ENCODE measurements around the gene OR9Q1.

OR9Q1 gene

GRCh38 chr11:58133309-58134076 lies 109.8 kb downstream of the OR9Q1 start:
- Histone ChIP-seq H3K27me3 (ENCODE audit: control insufficient read depth, insufficient read depth, low read length) (no peaks in the 10 kb centered on the region), H3K4me1 (ENCODE audit: control insufficient read depth, insufficient read depth, low read length) (peaks cover 4% of the 10 kb centered on the region; the same call in 1 of the 2 replicates), H3K4me3 (ENCODE audit: low read depth, low read length) (no peak overlapping the region), H3K36me3 (ENCODE audit: control insufficient read depth, insufficient read depth, low read length) (no peaks in the 10 kb centered on the region), H3K9ac (ENCODE audit: low read length) (no peak overlapping the region), H3K27ac (ENCODE audit: low read depth, low read length) (no peak overlapping the region), H3K9me3 (ENCODE audit: control insufficient read depth, insufficient read depth, low read depth, low read length) (no peaks in the 10 kb centered on the region)

DNA sequence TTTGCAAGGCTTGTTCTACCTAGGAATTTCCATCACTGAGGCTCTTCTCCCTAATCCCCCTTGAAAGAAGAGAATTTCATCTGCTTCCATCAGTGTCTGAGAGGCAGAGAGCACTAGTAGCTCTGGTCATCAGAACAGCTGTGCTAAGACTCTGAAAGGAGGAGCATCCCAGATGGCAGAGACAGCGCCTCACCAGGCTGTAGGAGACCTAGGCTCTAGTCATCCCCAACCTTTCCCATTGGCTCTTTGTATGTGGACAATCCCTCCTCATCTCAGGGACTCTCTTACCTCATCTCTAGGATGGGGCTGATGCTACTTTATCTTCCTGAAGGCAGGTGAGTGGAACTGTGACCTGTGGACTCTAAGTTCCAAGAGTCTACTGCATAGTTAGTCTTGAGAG lies 110.5 kb downstream of the OR9Q1 start:
- Histone ChIP-seq H3K27ac (ENCODE audit: low read depth, low read length) (no peak overlapping the region), H3K9me3 (ENCODE audit: control insufficient read depth, insufficient read depth, low read depth, low read length) (no peaks in the 10 kb centered on the region), H3K4me1 (ENCODE audit: control insufficient read depth, insufficient read depth, low read length) (peaks cover 4% of the 10 kb centered on the region; the same call in 1 of the 2 replicates), H3K36me3 (ENCODE audit: control insufficient read depth, insufficient read depth, low read length) (no peaks in the 10 kb centered on the region), H3K9ac (ENCODE audit: low read length) (no peak overlapping the region), H3K4me3 (ENCODE audit: low read depth, low read length) (no peak overlapping the region), H3K27me3 (ENCODE audit: control insufficient read depth, insufficient read depth, low read length) (no peaks in the 10 kb centered on the region)

DNA sequence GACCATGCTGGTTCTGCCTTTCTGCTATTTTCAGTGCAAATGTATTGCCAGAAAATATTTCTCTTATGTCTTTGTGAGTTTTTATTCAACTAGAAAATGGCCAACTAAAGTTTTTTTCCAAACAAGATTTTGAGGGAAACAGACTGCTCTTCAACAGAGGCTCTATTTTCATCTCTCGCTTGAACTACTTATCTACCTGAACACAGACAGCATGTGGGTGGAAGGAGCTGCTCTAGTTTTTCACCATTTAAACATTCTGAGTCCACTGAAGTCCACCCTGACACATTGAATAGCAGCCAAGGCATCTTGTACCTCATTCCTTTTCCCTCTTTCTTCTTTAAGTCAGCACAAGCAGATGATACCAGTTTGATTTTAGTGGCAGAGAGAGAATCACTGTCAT lies 111.5 kb downstream of the OR9Q1 start:
- Histone ChIP-seq H3K27me3 (ENCODE audit: control insufficient read depth, insufficient read depth, low read length) (no peaks in the 10 kb centered on the region), H3K36me3 (ENCODE audit: control insufficient read depth, insufficient read depth, low read length) (no peaks in the 10 kb centered on the region), H3K4me3 (ENCODE audit: low read depth, low read length) (no peak overlapping the region), H3K4me1 (ENCODE audit: control insufficient read depth, insufficient read depth, low read length) (peaks cover 4% of the 10 kb centered on the region; the same call in 1 of the 2 replicates), H3K9ac (ENCODE audit: low read length) (no peak overlapping the region), H3K27ac (ENCODE audit: low read depth, low read length) (no peak overlapping the region), H3K9me3 (ENCODE audit: control insufficient read depth, insufficient read depth, low read depth, low read length) (no peaks in the 10 kb centered on the region)

- Histone ChIP-seq H3K4me3 (ENCODE audit: low read depth, low read length) (no peak overlapping the region), H3K27me3 (ENCODE audit: control insufficient read depth, insufficient read depth, low read length) (no peaks in the 10 kb centered on the region), H3K4me1 (ENCODE audit: control insufficient read depth, insufficient read depth, low read length) (no peaks in the 10 kb centered on the region), H3K27ac (ENCODE audit: low read depth, low read length) (no peak overlapping the region), H3K36me3 (ENCODE audit: control insufficient read depth, insufficient read depth, low read length) (no peaks in the 10 kb centered on the region), H3K9me3 (ENCODE audit: control insufficient read depth, insufficient read depth, low read depth, low read length) (no peaks in the 10 kb centered on the region), H3K9ac (ENCODE audit: low read length) (no peak overlapping the region)
Observed at GRCh38 chr11:58142761-58143160, 119.1 kb downstream of the OR9Q1 start.

GRCh38 chr11:58152781-58153180 lies 129.1 kb downstream of the OR9Q1 start:
- Histone ChIP-seq H3K36me3 (ENCODE audit: control insufficient read depth, insufficient read depth, low read length) (no peaks in the 10 kb centered on the region), H3K27me3 (ENCODE audit: control insufficient read depth, insufficient read depth, low read length) (no peaks in the 10 kb centered on the region), H3K9me3 (ENCODE audit: control insufficient read depth, insufficient read depth, low read depth, low read length) (peaks cover 3% of the 10 kb centered on the region; the same call in 1 of the 2 replicates), H3K27ac (ENCODE audit: low read depth, low read length) (no peak overlapping the region), H3K4me1 (ENCODE audit: control insufficient read depth, insufficient read depth, low read length) (no peaks in the 10 kb centered on the region), H3K4me3 (ENCODE audit: low read depth, low read length) (no peak overlapping the region), H3K9ac (ENCODE audit: low read length) (no peak overlapping the region)

DNA sequence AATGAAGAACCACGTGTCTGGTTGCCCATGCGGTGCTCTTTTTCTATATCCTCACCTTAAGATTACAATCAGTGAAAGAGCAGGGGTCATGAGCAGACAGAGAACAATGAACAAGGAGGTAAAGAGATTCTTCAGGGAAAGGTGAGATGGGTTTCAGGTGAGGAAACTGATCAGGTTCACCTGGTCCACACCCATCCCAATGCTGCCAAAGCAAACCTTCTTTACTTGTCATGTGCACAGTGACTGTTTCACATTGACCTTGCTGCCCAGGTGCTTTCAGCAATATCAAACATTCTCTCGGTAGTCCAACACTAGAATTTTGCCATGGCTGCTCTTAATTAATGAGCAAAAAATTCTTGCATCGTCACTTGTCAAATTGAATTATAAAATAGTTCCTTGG lies 140.7 kb downstream of the OR9Q1 start:
- no peak overlapping the region for H3K4me3 ChIP-seq (ENCODE audit: low read depth, low read length)
- no peaks in the 10 kb centered on the region for H3K4me1 ChIP-seq (ENCODE audit: control insufficient read depth, insufficient read depth, low read length)
- H3K36me3 ChIP-seq (ENCODE audit: control insufficient read depth, insufficient read depth, low read length), result no peaks in the 10 kb centered on the region
- H3K9me3 ChIP-seq (ENCODE audit: control insufficient read depth, insufficient read depth, low read depth, low read length), result no peaks in the 10 kb centered on the region
- no peaks in the 10 kb centered on the region for H3K27me3 ChIP-seq (ENCODE audit: control insufficient read depth, insufficient read depth, low read length)
- H3K9ac ChIP-seq (ENCODE audit: low read length), result no peak overlapping the region
- no peak overlapping the region for H3K27ac ChIP-seq (ENCODE audit: low read depth, low read length)

- Histone ChIP-seq H3K9me3 (ENCODE audit: control insufficient read depth, insufficient read depth, low read depth, low read length) (no peaks in the 10 kb centered on the region), H3K4me1 (ENCODE audit: control insufficient read depth, insufficient read depth, low read length) (no peaks in the 10 kb centered on the region), H3K27me3 (ENCODE audit: control insufficient read depth, insufficient read depth, low read length) (no peaks in the 10 kb centered on the region), H3K27ac (ENCODE audit: low read depth, low read length) (no peak overlapping the region), H3K4me3 (ENCODE audit: low read depth, low read length) (no peak overlapping the region), H3K36me3 (ENCODE audit: control insufficient read depth, insufficient read depth, low read length) (no peaks in the 10 kb centered on the region), H3K9ac (ENCODE audit: low read length) (no peak overlapping the region)
Observed at GRCh38 chr11:58164990-58165389, 141.3 kb downstream of the OR9Q1 start.

GRCh38 chr11:58165504-58166106 lies 141.9 kb downstream of the OR9Q1 start:
- H3K9ac ChIP-seq (ENCODE audit: low read length), result no peak overlapping the region
- H3K9me3 ChIP-seq (ENCODE audit: control insufficient read depth, insufficient read depth, low read depth, low read length), result no peaks in the 10 kb centered on the region
- no peak overlapping the region for H3K4me3 ChIP-seq (ENCODE audit: low read depth, low read length)
- H3K4me1 ChIP-seq (ENCODE audit: control insufficient read depth, insufficient read depth, low read length), result no peaks in the 10 kb centered on the region
- no peak overlapping the region for H3K27ac ChIP-seq (ENCODE audit: low read depth, low read length)
- no peaks in the 10 kb centered on the region for H3K27me3 ChIP-seq (ENCODE audit: control insufficient read depth, insufficient read depth, low read length)
- H3K36me3 ChIP-seq (ENCODE audit: control insufficient read depth, insufficient read depth, low read length), result no peaks in the 10 kb centered on the region

DNA sequence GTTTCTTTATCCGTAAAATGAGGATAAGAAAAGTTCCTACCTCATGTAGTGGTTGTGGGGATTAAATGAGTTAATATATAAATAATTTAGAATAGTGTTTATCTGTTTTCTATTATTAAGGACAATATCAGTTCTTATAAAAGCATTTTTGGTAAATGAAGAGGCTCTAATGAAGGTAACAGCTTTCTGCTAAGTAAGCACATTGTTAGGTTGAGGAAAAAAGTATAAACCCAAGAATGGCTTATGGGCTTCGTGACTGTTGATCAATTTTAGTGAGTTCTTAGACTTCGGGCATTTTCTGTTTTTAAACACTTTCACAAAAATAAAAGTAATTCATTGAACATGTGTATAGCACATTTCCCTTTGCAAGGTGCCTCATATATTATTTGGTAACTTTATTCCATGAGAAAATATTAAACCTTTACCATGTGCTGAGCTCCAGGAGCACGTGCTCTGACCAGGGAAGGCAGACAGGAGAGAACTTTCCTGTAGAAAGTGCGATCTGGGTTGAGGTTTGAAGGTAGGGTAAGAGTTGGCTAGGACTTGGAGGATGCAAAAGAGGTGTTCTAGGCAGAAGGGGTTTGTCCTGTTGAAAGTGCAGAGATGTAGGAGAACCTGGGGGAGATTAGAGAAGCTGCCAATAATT lies 153.9 kb downstream of the OR9Q1 start:
- H3K4me3 ChIP-seq (ENCODE audit: low read depth, low read length), result no peak overlapping the region
- no peak overlapping the region for H3K27ac ChIP-seq (ENCODE audit: low read depth, low read length)
- no peaks in the 10 kb centered on the region for H3K27me3 ChIP-seq (ENCODE audit: control insufficient read depth, insufficient read depth, low read length)
- H3K9me3 ChIP-seq (ENCODE audit: control insufficient read depth, insufficient read depth, low read depth, low read length), result no peaks in the 10 kb centered on the region
- no peaks in the 10 kb centered on the region for H3K36me3 ChIP-seq (ENCODE audit: control insufficient read depth, insufficient read depth, low read length)
- H3K9ac ChIP-seq (ENCODE audit: low read length), result no peak overlapping the region
- 0 out of 2 replicates have a peak, but pooled peaks cover 3% of the 10 kb centered on the region for H3K4me1 ChIP-seq (ENCODE audit: control insufficient read depth, insufficient read depth, low read length)

GRCh38 chr11:58178444-58178843 lies 154.8 kb downstream of the OR9Q1 start:
- H3K4me1 ChIP-seq (ENCODE audit: control insufficient read depth, insufficient read depth, low read length), result 0 out of 2 replicates have a peak, but pooled peaks cover 3% of the 10 kb centered on the region
- H3K27me3 ChIP-seq (ENCODE audit: control insufficient read depth, insufficient read depth, low read length), result no peaks in the 10 kb centered on the region
- H3K27ac ChIP-seq (ENCODE audit: low read depth, low read length), result no peak overlapping the region
- no peaks in the 10 kb centered on the region for H3K36me3 ChIP-seq (ENCODE audit: control insufficient read depth, insufficient read depth, low read length)
- no peak overlapping the region for H3K4me3 ChIP-seq (ENCODE audit: low read depth, low read length)
- no peak overlapping the region for H3K9ac ChIP-seq (ENCODE audit: low read length)
- H3K9me3 ChIP-seq (ENCODE audit: control insufficient read depth, insufficient read depth, low read depth, low read length), result no peaks in the 10 kb centered on the region

DNA sequence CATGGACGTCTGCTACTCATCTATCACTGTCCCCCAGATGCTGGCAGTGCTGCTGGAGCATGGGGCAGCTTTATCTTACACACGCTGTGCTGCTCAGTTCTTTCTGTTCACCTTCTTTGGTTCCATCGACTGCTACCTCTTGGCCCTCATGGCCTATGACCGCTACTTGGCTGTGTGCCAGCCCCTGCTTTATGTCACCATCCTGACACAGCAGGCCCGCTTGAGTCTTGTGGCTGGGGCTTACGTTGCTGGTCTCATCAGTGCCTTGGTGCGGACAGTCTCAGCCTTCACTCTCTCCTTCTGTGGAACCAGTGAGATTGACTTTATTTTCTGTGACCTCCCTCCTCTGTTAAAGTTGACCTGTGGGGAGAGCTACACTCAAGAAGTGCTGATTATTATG lies 156.0 kb downstream of the OR9Q1 start:
- Histone ChIP-seq H3K36me3 (ENCODE audit: control insufficient read depth, insufficient read depth, low read length) (no peaks in the 10 kb centered on the region), H3K27ac (ENCODE audit: low read depth, low read length) (no peak overlapping the region), H3K4me3 (ENCODE audit: low read depth, low read length) (no peak overlapping the region), H3K9me3 (ENCODE audit: control insufficient read depth, insufficient read depth, low read depth, low read length) (no peaks in the 10 kb centered on the region), H3K4me1 (ENCODE audit: control insufficient read depth, insufficient read depth, low read length) (0 out of 2 replicates have a peak, but pooled peaks cover 3% of the 10 kb centered on the region), H3K9ac (ENCODE audit: low read length) (no peak overlapping the region), H3K27me3 (ENCODE audit: control insufficient read depth, insufficient read depth, low read length) (no peaks in the 10 kb centered on the region)
